ENCODE data around the gene BAZ2B. TPM values are rescaled to one million over a fixed set of nuclear protein-coding genes. Genes with fewer than 3 reads are reported as not detected.
A peak's percentile ranks its signal among the peaks of the same experiment; 100 is the strongest.
"Not testable (repeated sequence)": the region's sequence is repeated elsewhere in the genome, so short reads cannot be mapped to it uniquely, and the experiment has no call there.

Gene BAZ2B
- polyA plus RNA-seq, 4 donors = 56.8 to 87.7 (median 84.1) TPM

GRCh38 chr2:159361603-159362002 lies 254.7 kb downstream of the BAZ2B start:
- not testable (repeated sequence) for DNase-seq (ENCODE audit: low read depth in 4 of 4, low spot score in 2 of 4)

GRCh38 chr2:159356053-159356554 lies 260.2 kb downstream of the BAZ2B start:
- no peak for DNase-seq (ENCODE audit: low read depth in 4 of 4, low spot score in 2 of 4)

- no peak for DNase-seq (ENCODE audit: low read depth in 4 of 4, low spot score in 2 of 4)
These were observed 264.4 kb downstream of the BAZ2B start for GRCh38 chr2:159351977-159352376.

- no peak for DNase-seq (ENCODE audit: low read depth in 4 of 4, low spot score in 2 of 4)
These were observed 266.6 kb downstream of the BAZ2B start for GRCh38 chr2:159349674-159350299.

- no peak for DNase-seq (ENCODE audit: low read depth in 4 of 4, low spot score in 2 of 4)
These were observed 289.6 kb downstream of the BAZ2B start for GRCh38 chr2:159326569-159327255.

GRCh38 chr2:159322419-159322818 lies 293.9 kb downstream of the BAZ2B start:
- no peak for DNase-seq (ENCODE audit: low read depth in 4 of 4, low spot score in 2 of 4)

GRCh38 chr2:159317392-159318088 lies 298.8 kb downstream of the BAZ2B start:
- no peak for DNase-seq (ENCODE audit: low read depth in 4 of 4, low spot score in 2 of 4)

GRCh38 chr2:159307942-159308341 lies 308.4 kb downstream of the BAZ2B start:
- no peak for DNase-seq (ENCODE audit: low read depth in 4 of 4, low spot score in 2 of 4)

- no peak for DNase-seq (ENCODE audit: low read depth in 4 of 4, low spot score in 2 of 4)
These were observed 315.8 kb downstream of the BAZ2B start for GRCh38 chr2:159300586-159300985.

- DNase-seq (ENCODE audit: low read depth in 4 of 4, low spot score in 2 of 4) = no peak
These were observed 317.4 kb downstream of the BAZ2B start for GRCh38 chr2:159298967-159299366.

GRCh38 chr2:159297042-159297707 lies 319.2 kb downstream of the BAZ2B start:
- no peak for DNase-seq (ENCODE audit: low read depth in 4 of 4, low spot score in 2 of 4)

GRCh38 chr2:159292157-159292556 lies 324.2 kb downstream of the BAZ2B start:
- DNase-seq (ENCODE audit: low read depth in 4 of 4, low spot score in 2 of 4) = no peak

GRCh38 chr2:159290289-159290907 lies 325.9 kb downstream of the BAZ2B start:
- no peak for DNase-seq (ENCODE audit: low read depth in 4 of 4, low spot score in 2 of 4)

- no peak for DNase-seq (ENCODE audit: low read depth in 4 of 4, low spot score in 2 of 4)
These were observed 328.6 kb downstream of the BAZ2B start for GRCh38 chr2:159287733-159288132.

- peak; percentile 93 to 96 (median 94) for DNase-seq (ENCODE audit: low read depth in 4 of 4, low spot score in 2 of 4)
These were observed 329.5 kb downstream of the BAZ2B start for GRCh38 chr2:159286709-159287441.

GRCh38 chr2:159285929-159286708 lies 330.2 kb downstream of the BAZ2B start, which contains the start of gene WDSUB1:
WDSUB1 (minus strand) TSS chr2:159286703; CDS start chr2:159283069, 3,634 bp downstream.
- peak; percentile 42 to 56 (median 48) for DNase-seq (ENCODE audit: low read depth in 4 of 4, low spot score in 2 of 4)

GRCh38 chr2:159285433-159285832 lies 330.9 kb downstream of the BAZ2B start:
- DNase-seq (ENCODE audit: low read depth in 4 of 4, low spot score in 2 of 4) = no peak

GRCh38 chr2:159283529-159283928 lies 332.8 kb downstream of the BAZ2B start:
- DNase-seq (ENCODE audit: low read depth in 4 of 4, low spot score in 2 of 4) = no peak

- no peak for DNase-seq (ENCODE audit: low read depth in 4 of 4, low spot score in 2 of 4)
These were observed 335.3 kb downstream of the BAZ2B start for GRCh38 chr2:159281002-159281401.
